HUDEP-2 (cell line): Measurements from ENCODE around the gene CRISP3.
A peak's percentile ranks its signal among the peaks of the same experiment; 100 is the strongest.
"Not testable (repeated sequence)": the region's sequence is repeated elsewhere in the genome, so short reads cannot be mapped to it uniquely, and the experiment has no call there.

Experiments used
- DNase-seq, 76 experiments: peaks; one replicate each; lab custom pipeline; 2025; ENCODE audit not compliant: unreplicated experiment in 76 of 76; lab: John Stamatoyannopoulos, UW

Gene CRISP3

GRCh38 chr6:49744259-49744658, at the start of gene CRISP3:
Gene CRISP3, minus strand, starts transcription at chr6:49744388. Its CDS starts 21 bp downstream, at chr6:49744367.
- no peak for DNase-seq

- DNase-seq: no peak
Measured at GRCh38 chr6:49790341-49790740, 46.2 kb upstream of the CRISP3 start.

GRCh38 chr6:49787176-49787575, 43.0 kb upstream of the CRISP3 start, which contains the start of gene PGK2:
Gene PGK2, minus strand, starts transcription at chr6:49787285. Its CDS starts 98 bp downstream, at chr6:49787187.
- DNase-seq: peak in 2 of 76 experiments; percentile 5 to 11

- no peak for DNase-seq
Measured at GRCh38 chr6:49784272-49784671, 40.1 kb upstream of the CRISP3 start.

- DNase-seq: peak in 72 of 76 experiments; percentile 28 to 95 (median 72)
Measured at GRCh38 chr6:49782725-49783124, 38.5 kb upstream of the CRISP3 start.

- peak in 49 of 76 experiments; percentile 9 to 92 (median 71) for DNase-seq
Measured at GRCh38 chr6:49782293-49782692, 38.1 kb upstream of the CRISP3 start.

- DNase-seq: peak in 1 of 76 experiments; percentile 15
Measured at GRCh38 chr6:49776444-49776843, 32.3 kb upstream of the CRISP3 start.

GRCh38 chr6:49775043-49775442, 30.9 kb upstream of the CRISP3 start:
- no peak for DNase-seq

- peak in 57 of 76 experiments; percentile 13 to 82 (median 48) for DNase-seq
Measured at GRCh38 chr6:49772285-49772684, 28.1 kb upstream of the CRISP3 start.

GRCh38 chr6:49766762-49767161, 22.6 kb upstream of the CRISP3 start:
- DNase-seq: no peak

- no peak for DNase-seq
Measured at GRCh38 chr6:49764571-49765236, 20.5 kb upstream of the CRISP3 start.

GRCh38 chr6:49743429-49743828, 759 bp downstream of the CRISP3 start:
- DNase-seq: peak in 2 of 76 experiments; percentile 15 to 39

GRCh38 chr6:49739423-49739822, 4.8 kb downstream of the CRISP3 start:
- DNase-seq: no peak

- DNase-seq: peak in 68 of 76 experiments; percentile 10 to 94 (median 70)
Measured at GRCh38 chr6:49736017-49736508, 8.1 kb downstream of the CRISP3 start.

- no peak for DNase-seq
Measured at GRCh38 chr6:49733680-49734079, 10.5 kb downstream of the CRISP3 start.

- DNase-seq: peak in 1 of 76 experiments; percentile 37
Measured at GRCh38 chr6:49732781-49733180, 11.4 kb downstream of the CRISP3 start.

- no peak for DNase-seq
Measured at GRCh38 chr6:49730251-49730650, 13.9 kb downstream of the CRISP3 start.

GRCh38 chr6:49723917-49724316, 20.3 kb downstream of the CRISP3 start:
- not testable (repeated sequence) for DNase-seq

- DNase-seq: peak in 50 of 76 experiments; percentile 4 to 74 (median 46)
Measured at GRCh38 chr6:49721297-49721696, 22.9 kb downstream of the CRISP3 start.

GRCh38 chr6:49720372-49720771, 23.8 kb downstream of the CRISP3 start:
- DNase-seq: no peak

- no peak for DNase-seq
Measured at GRCh38 chr6:49713346-49713745, 30.8 kb downstream of the CRISP3 start, which contains the start of gene CRISP2. Gene CRISP2, minus strand, starts transcription at chr6:49713543. Its CDS starts 4,347 bp downstream, at chr6:49709196.

- DNase-seq: peak in 50 of 76 experiments; percentile 4 to 88 (median 50)
Measured at GRCh38 chr6:49698478-49698877, 45.7 kb downstream of the CRISP3 start.
